Epithelial cell of esophagus (primary cell): ENCODE measurements around the gene DROSHA.

Source experiments
- DNase-seq: peaks from one replicate; pipeline ENCODE4 v3.0.0; 2010; ENCODE audit warnings: low read depth
- H3K4me3 ChIP-seq: 2 replicates; pipeline ENCODE4 v1.5.1; 2011; ENCODE audit warnings: mild to moderate bottlenecking, low read length, control low read depth
- CTCF ChIP-seq: IDR thresholded peaks from 2 replicates; pipeline ENCODE4 v1.5.1; 2011; ENCODE audit warnings: low read depth, mild to moderate bottlenecking, low read length, control low read depth, inconsistent platforms; ENCODE audit not compliant: insufficient read depth; ENCODE audit errors: missing control alignments

Gene DROSHA

DNA sequence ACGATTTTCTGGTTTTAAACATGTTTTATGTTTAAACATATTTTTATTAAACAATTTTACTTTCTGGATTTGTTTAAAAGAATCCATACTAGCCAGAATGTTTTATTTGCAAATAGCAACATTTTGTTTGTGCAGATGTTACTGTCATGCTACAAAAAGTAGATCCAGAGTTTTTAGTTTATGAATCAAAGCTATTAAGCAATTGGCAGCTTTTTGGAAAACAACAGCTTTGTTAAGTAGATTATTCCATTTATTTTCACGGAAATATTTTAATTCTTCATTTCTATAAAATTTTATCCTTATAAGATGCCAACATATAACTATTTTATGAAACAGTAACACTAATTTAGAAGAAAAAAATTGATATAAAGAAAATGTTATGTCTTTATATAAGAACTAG, 60.9 kb downstream of the DROSHA start:
- TF ChIP-seq CTCF, result no peak
- no peak for DNase-seq
- no peak overlapping the region for H3K4me3 ChIP-seq

DNA sequence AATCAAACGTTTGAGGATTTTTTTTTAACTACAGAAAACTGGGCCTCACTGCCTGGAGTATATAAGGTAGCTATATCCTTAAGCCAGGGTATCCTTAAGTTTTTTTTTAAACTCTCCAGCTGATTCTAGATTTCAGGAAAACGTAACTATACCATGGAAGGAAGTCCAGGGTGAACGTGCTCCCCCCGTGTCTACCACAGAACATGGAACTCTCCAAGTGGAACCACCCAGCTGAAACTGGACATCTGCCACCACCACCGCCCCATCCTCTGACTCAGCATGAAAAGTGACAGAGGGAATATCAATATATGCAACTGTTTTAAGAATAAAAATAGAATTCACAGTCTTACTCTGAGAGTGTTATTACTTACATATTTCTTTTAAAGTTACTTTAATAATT, 61.3 kb downstream of the DROSHA start:
- DNase-seq, result no peak
- no peak overlapping the region for H3K4me3 ChIP-seq
- no peak for TF ChIP-seq CTCF

DNA sequence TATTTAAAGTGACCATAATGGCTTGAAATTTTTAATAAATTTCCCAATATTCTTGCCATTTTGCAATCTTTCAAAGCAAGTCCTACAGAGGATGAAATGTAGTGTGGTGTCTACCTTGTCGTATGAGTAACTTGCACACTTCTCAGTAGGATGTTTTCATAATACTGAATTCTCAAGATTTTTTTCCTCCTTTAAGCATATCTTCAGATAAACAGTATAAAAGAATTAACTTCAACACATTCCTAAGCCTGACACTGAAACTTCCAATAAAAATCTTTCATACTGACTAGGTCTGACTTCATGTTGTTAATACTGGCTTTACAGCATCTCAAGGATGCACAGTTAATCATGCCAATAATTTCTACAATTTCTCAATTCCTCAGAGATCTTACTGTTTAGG, 62.0 kb downstream of the DROSHA start:
- DNase-seq, result no peak
- H3K4me3 ChIP-seq, result no peak overlapping the region
- TF ChIP-seq CTCF, result no peak

DNA sequence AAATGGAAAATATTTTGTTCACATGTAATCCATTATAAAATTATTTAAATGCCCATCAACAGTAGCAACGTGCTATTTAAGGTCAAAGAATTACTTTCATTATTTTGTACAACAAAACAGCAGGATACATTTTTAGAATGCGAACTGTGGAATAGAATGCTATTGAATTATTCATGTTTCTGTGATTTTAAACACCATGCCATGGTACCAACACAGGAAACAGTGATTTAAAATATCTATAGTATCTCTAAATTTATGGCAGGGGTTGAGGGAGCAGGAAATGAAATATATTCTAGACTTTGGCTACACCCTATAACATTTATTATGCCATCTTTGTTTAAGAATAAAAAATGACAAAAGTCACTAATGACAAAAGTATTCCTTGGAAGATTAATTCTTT, 62.4 kb downstream of the DROSHA start:
- no peak for DNase-seq
- no peak for TF ChIP-seq CTCF
- no peak overlapping the region for H3K4me3 ChIP-seq

GRCh38 chr5:31465291-31465690, 66.6 kb downstream of the DROSHA start:
- no peak overlapping the region for H3K4me3 ChIP-seq
- no peak for DNase-seq
- TF ChIP-seq CTCF, result no peak

- no peak for DNase-seq
- no peak for TF ChIP-seq CTCF
- H3K4me3 ChIP-seq, result no peak overlapping the region
These were observed 67.8 kb downstream of the DROSHA start for GRCh38 chr5:31464081-31464480.

GRCh38 chr5:31463351-31463750, 68.5 kb downstream of the DROSHA start:
- no peak for TF ChIP-seq CTCF
- DNase-seq, result no peak
- H3K4me3 ChIP-seq, result no peak overlapping the region
